ENCODE data around the gene RIMBP2.

DNA sequence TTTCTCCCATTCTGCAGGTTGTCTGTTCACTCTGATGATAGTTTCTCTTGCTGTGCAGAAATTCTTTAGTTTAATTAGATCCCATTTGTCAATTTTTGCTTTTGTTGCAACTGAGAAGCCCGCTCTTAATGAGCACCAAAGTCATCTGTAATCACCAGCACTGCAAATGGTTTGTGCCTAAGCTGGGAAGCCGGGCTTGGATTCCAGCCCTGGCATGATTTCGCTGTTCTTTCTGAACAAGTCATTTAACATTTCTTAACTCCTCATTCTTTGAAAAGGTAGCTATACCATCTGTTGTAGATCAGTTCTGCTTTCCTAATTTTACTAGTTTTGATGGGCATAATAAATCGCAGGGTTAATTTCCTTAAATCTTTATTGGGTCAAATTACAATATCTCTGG is 346.3 kb downstream of the RIMBP2 start:
- TF ChIP-seq POLR2A (IDR thresholded peaks at IDR 0.05) = no peak
- TF ChIP-seq, protein P1, sequence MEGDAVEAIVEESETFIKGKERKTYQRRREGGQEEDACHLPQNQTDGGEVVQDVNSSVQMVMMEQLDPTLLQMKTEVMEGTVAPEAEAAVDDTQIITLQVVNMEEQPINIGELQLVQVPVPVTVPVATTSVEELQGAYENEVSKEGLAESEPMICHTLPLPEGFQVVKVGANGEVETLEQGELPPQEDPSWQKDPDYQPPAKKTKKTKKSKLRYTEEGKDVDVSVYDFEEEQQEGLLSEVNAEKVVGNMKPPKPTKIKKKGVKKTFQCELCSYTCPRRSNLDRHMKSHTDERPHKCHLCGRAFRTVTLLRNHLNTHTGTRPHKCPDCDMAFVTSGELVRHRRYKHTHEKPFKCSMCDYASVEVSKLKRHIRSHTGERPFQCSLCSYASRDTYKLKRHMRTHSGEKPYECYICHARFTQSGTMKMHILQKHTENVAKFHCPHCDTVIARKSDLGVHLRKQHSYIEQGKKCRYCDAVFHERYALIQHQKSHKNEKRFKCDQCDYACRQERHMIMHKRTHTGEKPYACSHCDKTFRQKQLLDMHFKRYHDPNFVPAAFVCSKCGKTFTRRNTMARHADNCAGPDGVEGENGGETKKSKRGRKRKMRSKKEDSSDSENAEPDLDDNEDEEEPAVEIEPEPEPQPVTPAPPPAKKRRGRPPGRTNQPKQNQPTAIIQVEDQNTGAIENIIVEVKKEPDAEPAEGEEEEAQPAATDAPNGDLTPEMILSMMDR (IDR thresholded peaks at IDR 0.05) = no peak

All from uterus (tissue), 2 donors.